Measurements from ENCODE around the gene PARVG. TPM values are rescaled to one million over a fixed set of nuclear protein-coding genes. Genes with fewer than 3 reads are reported as not detected.
"Not testable (repeated sequence)": the region's sequence is repeated elsewhere in the genome, so short reads cannot be mapped to it uniquely, and the experiment has no call there.

Gene PARVG
- total RNA-seq, 1 donor from 2014 or later: not detected

GRCh38 chr22:44225812-44226211, 45.1 kb downstream of the PARVG start:
- Mint-ChIP-seq H3K4me3 (ENCODE audit: unreplicated experiment) (no peak overlapping the region), H3K27ac (ENCODE audit: unreplicated experiment) (no peak overlapping the region), H3K36me3 (ENCODE audit: unreplicated experiment) (peaks cover 4% of the 10 kb centered on the region), H3K4me1 (ENCODE audit: low read depth, unreplicated experiment) (peaks cover 2% of the 10 kb centered on the region), H3K9me3 (ENCODE audit: unreplicated experiment) (no peaks in the 10 kb centered on the region), H3K27me3 (ENCODE audit: unreplicated experiment) (peaks cover 5% of the 10 kb centered on the region)
- no peak for TF ChIP-seq CTCF (IDR thresholded peaks at IDR 0.05; ENCODE audit: partially characterized antibody, unreplicated experiment)
- no peak for DNase-seq

- peaks cover 2% of the 10 kb centered on the region for H3K9me3 Mint-ChIP-seq (ENCODE audit: unreplicated experiment)
- H3K4me1 Mint-ChIP-seq (ENCODE audit: low read depth, unreplicated experiment): peaks cover 3% of the 10 kb centered on the region
- no peak for TF ChIP-seq CTCF (IDR thresholded peaks at IDR 0.05; ENCODE audit: partially characterized antibody, unreplicated experiment)
- peaks cover 3% of the 10 kb centered on the region for H3K27me3 Mint-ChIP-seq (ENCODE audit: unreplicated experiment)
- no peak overlapping the region for H3K27ac Mint-ChIP-seq (ENCODE audit: unreplicated experiment)
- peaks cover 4% of the 10 kb centered on the region for H3K36me3 Mint-ChIP-seq (ENCODE audit: unreplicated experiment)
- H3K4me3 Mint-ChIP-seq (ENCODE audit: unreplicated experiment): no peak overlapping the region
- DNase-seq: no peak
These were observed 48.6 kb downstream of the PARVG start for GRCh38 chr22:44229331-44229730.

GRCh38 chr22:44229809-44230208, 49.1 kb downstream of the PARVG start:
- no peak for DNase-seq
- Mint-ChIP-seq H3K27ac (ENCODE audit: unreplicated experiment) (no peak overlapping the region), H3K36me3 (ENCODE audit: unreplicated experiment) (peaks cover 4% of the 10 kb centered on the region), H3K9me3 (ENCODE audit: unreplicated experiment) (peaks cover 2% of the 10 kb centered on the region), H3K27me3 (ENCODE audit: unreplicated experiment) (peaks cover 3% of the 10 kb centered on the region), H3K4me1 (ENCODE audit: low read depth, unreplicated experiment) (peaks cover 3% of the 10 kb centered on the region), H3K4me3 (ENCODE audit: unreplicated experiment) (no peak overlapping the region)
- TF ChIP-seq CTCF (IDR thresholded peaks at IDR 0.05; ENCODE audit: partially characterized antibody, unreplicated experiment): no peak

GRCh38 chr22:44231233-44231632, 50.5 kb downstream of the PARVG start:
- Mint-ChIP-seq H3K4me3 (ENCODE audit: unreplicated experiment) (no peak overlapping the region), H3K9me3 (ENCODE audit: unreplicated experiment) (peaks cover 2% of the 10 kb centered on the region), H3K27me3 (ENCODE audit: unreplicated experiment) (no peaks in the 10 kb centered on the region), H3K4me1 (ENCODE audit: low read depth, unreplicated experiment) (peaks cover 3% of the 10 kb centered on the region), H3K27ac (ENCODE audit: unreplicated experiment) (no peak overlapping the region), H3K36me3 (ENCODE audit: unreplicated experiment) (peaks cover 4% of the 10 kb centered on the region)
- no peak for DNase-seq
- no peak for TF ChIP-seq CTCF (IDR thresholded peaks at IDR 0.05; ENCODE audit: partially characterized antibody, unreplicated experiment)

- H3K4me3 Mint-ChIP-seq (ENCODE audit: unreplicated experiment); H3K9me3 Mint-ChIP-seq (ENCODE audit: unreplicated experiment); DNase-seq; H3K27ac Mint-ChIP-seq (ENCODE audit: unreplicated experiment); H3K27me3 Mint-ChIP-seq (ENCODE audit: unreplicated experiment); H3K4me1 Mint-ChIP-seq (ENCODE audit: low read depth, unreplicated experiment); H3K36me3 Mint-ChIP-seq (ENCODE audit: unreplicated experiment): not testable (repeated sequence)
These were observed 53.6 kb downstream of the PARVG start for GRCh38 chr22:44234372-44234771.

GRCh38 chr22:44237290-44237689, 56.6 kb downstream of the PARVG start:
- DNase-seq: no peak
- H3K4me1 Mint-ChIP-seq (ENCODE audit: low read depth, unreplicated experiment): peaks cover 3% of the 10 kb centered on the region
- no peaks in the 10 kb centered on the region for H3K36me3 Mint-ChIP-seq (ENCODE audit: unreplicated experiment)
- H3K9me3 Mint-ChIP-seq (ENCODE audit: unreplicated experiment): peaks cover 2% of the 10 kb centered on the region
- no peak overlapping the region for H3K4me3 Mint-ChIP-seq (ENCODE audit: unreplicated experiment)
- no peak for TF ChIP-seq CTCF (IDR thresholded peaks at IDR 0.05; ENCODE audit: partially characterized antibody, unreplicated experiment)
- H3K27me3 Mint-ChIP-seq (ENCODE audit: unreplicated experiment): no peaks in the 10 kb centered on the region
- H3K27ac Mint-ChIP-seq (ENCODE audit: unreplicated experiment): no peak overlapping the region

GRCh38 chr22:44241121-44241520, 60.4 kb downstream of the PARVG start:
- not testable (repeated sequence) for H3K27me3 Mint-ChIP-seq (ENCODE audit: unreplicated experiment); H3K9me3 Mint-ChIP-seq (ENCODE audit: unreplicated experiment); H3K36me3 Mint-ChIP-seq (ENCODE audit: unreplicated experiment); DNase-seq; H3K27ac Mint-ChIP-seq (ENCODE audit: unreplicated experiment); H3K4me1 Mint-ChIP-seq (ENCODE audit: low read depth, unreplicated experiment); H3K4me3 Mint-ChIP-seq (ENCODE audit: unreplicated experiment)

All from glutamatergic neuron (in vitro differentiated cells).